CD4-positive, alpha-beta T cell treated with Interleukin-6 at 100 ng/mL for 8 hours (primary cell): Measurements from ENCODE around the gene SMPD1.

Source experiments
- DNase-seq: peaks from one replicate; pipeline ENCODE4 v3.0.0-alpha.2; 2020; ENCODE audit warnings: mixed read lengths, low spot score

Gene SMPD1

GRCh38 chr11:6389905-6390717 is at the start of gene SMPD1:
Gene SMPD1, plus strand, starts transcription at chr11:6390474. Its CDS starts 125 bp downstream, at chr11:6390599.
- peak; percentile 94 for DNase-seq

GRCh38 chr11:6345366-6345765 is 44.9 kb upstream of the SMPD1 start:
- no peak for DNase-seq

- no peak for DNase-seq
These were observed 40.2 kb upstream of the SMPD1 start for GRCh38 chr11:6350043-6350442.

- DNase-seq = no peak
These were observed 39.8 kb upstream of the SMPD1 start for GRCh38 chr11:6350486-6350885.

DNA sequence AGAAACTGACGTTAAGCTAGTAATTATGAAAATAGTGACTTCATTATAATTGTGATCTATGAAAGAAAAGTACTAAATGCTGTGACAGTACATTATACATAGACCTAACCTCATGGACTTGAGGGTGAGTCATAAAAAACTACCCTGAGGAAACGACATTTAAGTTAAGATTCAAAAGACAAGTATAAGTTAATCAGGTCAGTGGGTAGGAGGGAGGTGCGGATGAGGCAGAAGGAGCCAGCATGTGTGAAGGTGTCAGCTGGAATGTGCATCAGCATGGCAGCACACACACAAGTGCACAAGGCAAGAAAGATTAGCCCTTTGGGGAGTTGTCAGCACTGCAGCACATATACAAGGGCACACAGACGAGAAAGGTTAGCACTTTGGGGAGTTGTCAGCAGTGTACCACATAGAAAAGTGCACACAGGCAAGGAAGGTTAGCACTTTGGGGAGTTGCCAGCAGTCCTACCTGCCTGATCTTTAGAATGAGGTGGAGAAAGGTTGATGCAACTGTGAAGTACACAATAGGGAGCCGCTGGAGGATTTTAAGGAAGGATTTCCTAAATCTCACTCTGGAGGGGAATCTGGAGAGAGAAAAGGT is 38.4 kb upstream of the SMPD1 start:
- no peak for DNase-seq

DNA sequence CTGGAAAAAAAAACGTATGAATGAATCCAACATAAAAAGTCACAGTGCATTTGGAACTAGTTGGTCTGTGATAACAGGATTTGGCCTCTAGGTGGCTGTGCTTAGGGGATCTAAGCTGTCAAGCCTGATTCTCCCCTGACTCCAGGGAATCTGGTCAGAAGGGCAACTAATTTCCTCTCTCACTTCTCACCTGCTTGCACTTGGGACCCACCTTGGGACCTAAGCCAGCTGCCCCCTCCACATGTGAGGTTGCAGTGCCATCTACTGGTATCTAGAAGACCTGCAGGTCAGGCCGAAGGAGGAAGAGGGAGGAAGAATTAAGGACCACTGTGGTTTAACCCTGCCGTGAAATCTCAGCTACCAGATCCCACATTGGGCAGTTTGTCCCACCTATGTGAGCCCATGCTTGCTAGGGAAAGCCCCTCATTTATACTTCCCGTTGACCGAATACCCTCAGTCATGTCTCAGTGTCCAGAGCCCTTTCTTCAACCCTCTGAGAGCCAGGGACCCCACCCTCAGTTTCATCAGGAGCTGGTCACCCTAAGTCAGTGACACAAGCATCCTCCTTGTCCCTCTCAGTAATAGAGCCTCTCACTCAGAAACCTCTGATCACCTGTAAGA is 36.8 kb upstream of the SMPD1 start:
- peak; percentile 53 for DNase-seq

DNA sequence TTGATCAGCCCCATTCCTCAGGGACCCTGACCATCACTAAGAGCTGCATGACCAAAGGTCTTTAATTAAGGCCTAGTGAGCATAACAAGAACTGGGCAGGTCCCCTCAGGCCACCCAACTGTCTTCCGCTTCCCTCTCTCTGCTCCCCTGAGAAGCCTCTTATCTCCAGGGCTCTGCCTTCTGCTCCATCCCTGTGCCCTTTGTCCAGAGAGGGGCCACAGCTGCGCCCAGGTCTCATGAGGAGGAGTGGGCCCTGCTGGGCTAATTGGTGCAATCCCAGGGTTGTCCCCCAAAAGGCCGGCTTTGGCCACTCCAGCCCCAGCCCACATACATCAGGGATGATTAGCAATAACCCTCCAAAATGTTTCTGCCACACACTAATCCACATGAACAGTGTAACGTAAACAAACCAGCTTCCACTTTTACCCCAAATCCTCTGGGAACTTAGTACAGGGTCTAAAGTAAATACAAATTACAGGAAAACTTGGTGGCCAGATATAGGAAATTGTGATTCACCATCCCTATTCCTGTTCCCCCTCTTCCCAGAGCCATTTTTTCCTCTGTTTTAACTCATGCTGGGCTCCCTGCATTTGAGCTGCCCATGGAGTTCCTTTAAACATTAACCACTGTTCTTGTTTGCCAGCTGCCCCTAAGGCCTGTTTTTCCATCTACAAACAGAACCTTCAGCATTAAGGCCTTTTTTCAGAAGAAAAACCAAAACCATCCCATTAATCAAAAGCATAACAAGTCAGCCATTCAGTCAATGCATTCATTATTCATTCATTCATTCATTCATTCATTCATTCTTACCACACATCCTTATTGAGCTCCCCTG is 35.4 kb upstream of the SMPD1 start:
- no peak for DNase-seq

DNA sequence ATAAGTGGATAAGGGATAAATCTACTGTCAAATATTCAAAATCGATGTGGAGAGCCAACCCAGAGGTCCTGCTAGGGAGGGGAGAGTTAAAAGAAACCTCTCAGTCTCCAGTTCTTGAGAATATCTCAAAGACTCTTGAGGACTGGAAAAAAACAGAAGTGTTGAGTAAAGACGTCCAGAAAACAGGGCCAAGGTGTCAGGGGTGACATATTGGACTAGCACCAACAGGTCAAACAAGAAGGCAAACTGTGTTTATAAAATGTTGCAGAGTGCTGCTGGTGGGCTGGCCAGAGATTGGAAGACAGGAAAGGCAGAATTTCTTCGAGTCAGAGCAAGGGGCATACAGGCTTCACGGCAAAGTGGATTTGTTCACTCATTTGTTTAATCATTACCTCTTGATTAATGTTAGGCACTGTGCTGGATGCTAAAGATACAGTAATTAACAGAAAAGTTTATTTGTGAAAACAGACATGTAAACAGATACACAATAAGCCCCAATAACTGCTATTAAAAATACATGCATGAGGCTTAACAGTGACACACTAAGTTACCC is 33.7 kb upstream of the SMPD1 start:
- DNase-seq = no peak

GRCh38 chr11:6357222-6357621 is 33.1 kb upstream of the SMPD1 start:
- no peak for DNase-seq

GRCh38 chr11:6360183-6360582 is 30.1 kb upstream of the SMPD1 start:
- DNase-seq = no peak

DNA sequence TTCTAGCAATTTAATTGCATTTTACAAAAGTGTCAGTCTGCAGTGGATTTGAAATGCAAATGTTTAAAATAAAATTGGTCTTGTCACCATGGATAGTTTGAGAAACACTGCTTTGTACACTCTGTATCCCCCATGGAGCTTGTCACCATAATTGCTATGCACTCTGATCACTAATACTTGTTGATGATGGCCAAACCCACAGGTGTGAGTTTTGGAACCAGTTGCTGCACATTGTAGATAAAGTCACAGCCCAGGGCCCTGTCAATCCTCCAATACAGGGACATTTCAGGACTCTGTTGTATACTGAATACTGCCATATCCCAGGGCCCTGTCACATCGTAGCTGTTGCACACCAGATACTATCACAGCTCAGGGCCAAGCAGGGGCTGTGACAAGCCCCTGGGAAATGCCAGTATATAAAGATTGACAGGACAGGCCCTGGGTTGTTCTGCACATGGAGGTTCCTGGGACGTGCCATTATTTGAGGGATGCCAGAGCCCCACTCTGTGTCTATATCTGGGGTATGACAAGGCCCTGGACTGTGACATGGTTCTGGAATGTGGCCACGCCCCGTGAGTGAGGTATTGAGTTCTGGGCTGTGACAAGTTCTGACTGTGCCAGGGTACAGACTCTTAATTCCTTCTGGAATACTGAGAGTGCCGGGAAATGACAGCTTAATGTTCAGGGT is 27.9 kb upstream of the SMPD1 start:
- no peak for DNase-seq

- peak; percentile 60 for DNase-seq
These were observed 27.2 kb upstream of the SMPD1 start for GRCh38 chr11:6362873-6363678.

DNA sequence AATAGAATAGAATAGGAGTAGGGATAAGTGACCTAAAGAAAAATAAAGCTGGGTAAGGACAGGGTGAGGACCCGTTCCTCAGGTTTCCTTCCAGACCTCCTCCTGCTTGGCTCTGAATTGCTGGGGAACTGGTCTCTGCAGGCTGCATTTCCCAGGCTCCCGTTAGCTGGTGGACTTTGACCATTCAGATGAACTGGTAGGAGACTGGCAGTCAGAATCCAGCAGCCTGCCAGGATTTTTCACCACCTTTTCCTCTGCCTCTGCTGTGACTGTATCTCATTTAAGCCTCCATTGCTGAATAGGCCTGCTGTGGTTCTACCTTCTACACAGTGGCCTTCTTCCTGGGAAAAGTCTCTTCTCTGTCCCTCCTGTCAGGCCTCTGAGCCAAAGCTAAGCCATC is 24.6 kb upstream of the SMPD1 start:
- DNase-seq = no peak

DNA sequence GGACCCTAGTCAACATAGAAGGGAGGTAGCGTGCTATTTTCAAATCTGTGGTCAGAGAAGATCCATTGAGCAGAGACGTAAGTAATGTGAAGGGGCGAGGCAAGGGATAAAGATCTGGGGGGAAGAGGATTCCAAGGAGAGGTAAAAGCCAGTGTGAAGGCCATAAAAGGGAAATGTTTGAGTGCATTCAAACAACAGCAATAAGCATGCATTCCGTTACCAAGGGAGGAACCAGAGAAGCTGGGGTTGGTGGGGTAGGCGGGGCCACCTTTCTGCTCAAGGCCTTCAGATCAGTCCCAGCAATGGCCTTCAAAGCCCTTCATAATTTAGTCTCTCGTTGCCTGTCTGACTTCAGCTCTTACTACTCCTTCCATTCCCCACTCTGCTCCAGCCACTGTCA is 18.4 kb upstream of the SMPD1 start:
- DNase-seq = no peak

DNA sequence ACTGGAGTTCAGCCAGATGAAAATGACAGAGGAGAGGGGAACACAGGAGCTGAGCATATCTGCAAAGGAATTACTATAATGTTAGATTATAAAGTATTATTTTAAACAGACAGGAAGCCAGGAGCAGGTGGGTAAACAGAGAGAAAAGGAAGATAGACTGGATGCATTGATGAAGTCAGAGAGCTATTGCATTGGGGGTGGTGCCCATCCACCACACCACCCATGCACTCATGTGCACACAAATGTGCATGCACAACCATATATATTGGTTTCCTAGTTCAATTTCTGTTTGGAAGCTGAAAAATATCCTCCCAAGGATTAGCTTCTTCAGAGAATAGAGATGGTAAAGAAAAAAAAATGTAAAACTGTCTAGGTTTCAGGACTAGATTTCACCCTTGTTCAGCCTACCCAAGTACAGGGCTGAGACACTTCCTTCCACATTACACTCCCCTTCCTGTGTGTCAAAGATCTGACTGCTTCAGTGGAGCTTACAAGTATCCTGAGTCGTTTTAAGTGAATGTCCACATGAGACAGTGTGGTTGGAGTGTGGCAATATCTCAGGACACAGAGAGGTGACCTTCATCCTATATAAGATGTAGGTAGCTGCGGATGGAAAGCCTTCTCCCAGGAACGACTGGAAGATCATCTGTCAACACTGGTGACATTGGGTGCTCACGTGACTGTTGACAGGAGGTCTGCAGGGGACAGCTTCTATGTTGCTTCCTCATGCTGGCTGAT is 12.2 kb upstream of the SMPD1 start:
- peak; percentile 12 for DNase-seq

GRCh38 chr11:6378640-6378989 is 11.7 kb upstream of the SMPD1 start:
- no peak for DNase-seq

GRCh38 chr11:6385046-6385777 is 5.1 kb upstream of the SMPD1 start:
- DNase-seq = no peak

- no peak for DNase-seq
These were observed 2.3 kb upstream of the SMPD1 start for GRCh38 chr11:6387811-6388599.
